ENCODE results near the gene SLC37A3.
"Not testable (repeated sequence)": the region's sequence is repeated elsewhere in the genome, so short reads cannot be mapped to it uniquely, and the experiment has no call there.

The SLC37A3 gene

DNA sequence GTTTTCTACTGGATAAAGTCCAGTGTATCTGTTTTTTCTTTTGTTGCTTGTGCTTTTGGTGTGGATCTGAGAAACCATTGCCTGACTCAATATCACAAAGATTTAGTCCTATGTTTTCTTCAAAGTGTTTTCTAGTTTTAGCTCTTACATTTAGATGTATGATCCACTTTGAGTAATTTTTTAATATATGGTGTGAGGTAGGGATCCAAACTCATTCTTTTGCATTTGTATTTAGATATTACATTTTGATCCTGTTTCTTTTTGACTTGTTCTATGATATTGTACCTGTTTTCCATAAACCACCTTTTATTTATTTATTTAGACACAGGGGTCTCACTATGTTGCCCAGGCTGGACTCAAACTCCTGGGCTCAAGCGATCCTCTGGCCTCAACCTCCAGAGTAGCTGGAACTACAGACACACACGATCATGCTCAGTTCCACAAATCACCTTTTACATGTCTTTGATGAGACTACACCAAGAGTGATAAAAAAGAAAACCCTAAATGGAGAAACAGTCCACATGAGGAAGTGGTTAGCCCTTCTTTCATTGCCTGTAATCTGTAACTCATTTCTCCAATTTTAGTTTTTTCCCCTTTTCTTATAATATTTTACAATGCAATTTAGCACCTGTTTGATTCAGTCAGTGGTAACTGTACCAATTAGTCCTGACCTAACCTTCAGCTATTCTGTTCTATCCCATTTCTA, 86.0 kb downstream of the SLC37A3 start:
- DNase-seq (ENCODE audit: low spot score) = no peak

DNA sequence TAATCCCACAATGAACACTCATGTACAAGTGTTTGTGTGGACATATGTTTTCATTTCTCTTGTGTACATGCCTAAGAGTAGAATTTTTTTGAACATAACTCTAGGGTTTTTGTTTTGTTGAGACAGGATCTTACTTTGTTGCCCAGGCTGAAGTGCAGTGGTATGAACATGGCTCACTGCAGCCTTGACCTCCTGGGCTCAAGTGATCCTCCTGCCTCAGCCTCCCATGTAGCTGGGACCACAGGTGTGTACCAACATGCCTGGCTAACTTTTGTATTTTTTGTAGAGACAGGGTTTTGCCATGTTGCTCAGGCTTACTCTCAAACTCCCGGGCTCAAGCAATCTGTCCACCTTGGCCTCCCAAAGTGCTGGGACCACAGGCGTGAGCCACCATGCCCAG, 87.2 kb downstream of the SLC37A3 start:
- not testable (repeated sequence) for DNase-seq (ENCODE audit: low spot score)

DNA sequence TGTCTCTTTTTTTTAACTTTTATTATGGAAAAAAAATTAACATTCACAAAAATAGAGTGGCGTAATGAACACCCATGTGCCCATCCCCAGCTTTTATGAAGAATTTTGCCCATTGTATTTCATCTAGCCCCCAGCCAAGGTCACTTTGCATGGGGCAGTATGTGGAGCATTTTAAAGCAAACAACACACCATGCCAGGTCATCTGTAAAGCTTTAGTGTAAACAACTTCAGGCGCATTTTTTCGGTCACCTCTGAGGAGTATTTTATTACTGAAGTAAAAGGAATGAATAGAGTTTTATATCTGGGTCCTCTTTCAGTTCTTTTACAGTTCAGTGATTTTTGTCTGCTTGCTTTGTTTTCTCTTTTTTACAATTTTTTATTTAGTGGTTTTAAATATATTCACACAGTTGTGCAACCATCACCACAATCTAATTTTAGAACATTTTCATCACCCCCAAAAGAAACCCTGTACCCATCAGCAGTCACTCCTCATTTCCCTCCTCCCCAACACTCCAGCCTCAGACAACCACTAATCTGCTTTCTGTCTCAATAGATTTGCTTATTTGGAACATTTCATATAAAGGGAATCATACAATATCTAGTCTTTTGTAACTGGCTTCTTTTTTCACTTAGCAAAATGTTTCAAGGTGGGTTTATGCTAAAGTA, 87.9 kb downstream of the SLC37A3 start:
- DNase-seq (ENCODE audit: low spot score) = no peak

DNA sequence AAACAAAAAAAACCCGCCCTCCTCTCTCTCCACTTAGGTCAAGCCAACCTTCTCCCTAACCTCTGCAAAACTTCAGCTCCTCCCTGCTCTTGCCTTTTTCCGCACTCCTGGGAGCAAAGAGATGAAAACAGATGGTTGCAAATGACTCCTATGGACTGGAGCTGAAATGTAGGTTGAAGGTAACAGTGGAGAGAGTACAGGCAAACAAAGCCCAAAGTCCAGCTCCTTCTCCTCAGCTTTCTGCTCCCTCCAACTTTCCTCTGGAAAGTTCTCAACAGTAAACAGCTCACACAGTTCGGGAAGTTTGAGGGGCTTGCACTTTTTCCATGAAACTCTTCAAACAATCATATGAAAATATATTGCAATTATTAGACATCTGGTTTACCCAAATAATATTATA, 90.3 kb downstream of the SLC37A3 start:
- DNase-seq (ENCODE audit: low spot score) = no peak

DNA sequence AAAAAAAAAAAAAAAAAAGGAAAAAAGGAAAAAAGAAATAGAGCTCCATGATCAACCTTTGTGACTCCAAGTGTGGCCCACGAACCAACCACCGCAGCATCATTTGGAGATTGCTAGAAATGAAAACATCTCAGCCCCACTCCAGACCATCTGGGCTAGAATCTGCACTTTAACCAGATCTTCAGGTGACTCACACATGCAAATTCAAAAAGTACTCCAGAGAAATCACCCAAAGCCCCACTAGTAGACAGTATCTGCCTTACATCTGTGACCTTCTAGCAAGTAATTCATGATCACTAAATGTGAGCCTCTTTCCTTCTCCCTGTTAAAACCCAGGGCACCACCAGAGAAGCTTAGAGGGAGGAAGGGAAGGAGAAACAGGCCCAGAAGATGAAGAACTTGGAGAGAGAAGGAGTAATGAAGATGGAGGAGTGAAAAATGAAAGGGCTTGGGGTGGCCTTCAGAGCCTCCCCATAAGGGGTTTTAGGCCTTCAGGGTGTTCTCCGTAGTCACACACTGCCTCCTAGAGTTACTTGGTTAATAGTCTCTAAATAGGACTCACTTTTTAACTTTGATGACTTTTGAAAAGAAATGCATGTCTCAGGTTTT, 94.0 kb downstream of the SLC37A3 start:
- DNase-seq (ENCODE audit: low spot score) = peak; percentile 46

DNA sequence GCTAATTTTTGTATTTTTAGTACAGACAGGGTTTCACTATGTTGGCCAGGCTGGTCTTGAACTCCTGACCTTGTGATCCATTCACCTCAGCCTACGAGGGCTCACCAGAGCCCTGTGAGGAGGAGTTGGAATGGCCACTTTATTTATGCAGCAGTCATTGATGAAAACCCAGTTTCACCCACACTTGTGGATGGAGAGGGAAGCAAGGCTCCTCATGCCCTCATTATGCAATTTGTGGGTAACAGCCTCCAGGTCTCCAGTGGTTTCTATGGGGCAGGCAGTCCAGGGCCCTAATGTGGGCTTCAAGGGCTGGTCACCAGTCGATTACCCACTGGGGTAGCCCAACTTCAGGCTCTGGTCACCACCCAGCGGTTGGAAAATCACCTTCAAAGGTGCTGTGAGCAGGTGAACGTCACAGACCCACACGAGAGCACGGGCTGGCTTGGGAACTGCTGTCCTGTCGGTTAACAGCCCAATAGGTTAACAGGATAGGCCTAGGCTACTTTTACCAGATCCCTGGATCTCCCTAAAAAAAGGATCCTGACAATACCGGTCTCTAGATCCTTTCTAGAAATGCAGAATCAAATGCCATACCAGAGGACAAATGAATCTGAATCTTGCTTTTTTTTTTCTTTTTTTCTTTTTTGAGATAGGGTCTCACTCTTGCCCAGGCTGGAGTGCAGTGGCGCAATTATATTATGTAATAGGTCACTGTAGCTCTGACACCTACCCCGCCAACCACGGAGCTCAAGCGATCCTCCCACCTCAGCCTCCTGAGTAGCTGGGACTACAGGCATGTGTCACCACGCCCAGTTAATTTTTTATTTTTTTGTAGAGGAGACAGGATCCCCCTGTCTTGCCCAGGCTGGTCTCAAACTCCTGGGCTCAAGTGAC, 97.8 kb downstream of the SLC37A3 start:
- no peak for DNase-seq (ENCODE audit: low spot score)

DNA sequence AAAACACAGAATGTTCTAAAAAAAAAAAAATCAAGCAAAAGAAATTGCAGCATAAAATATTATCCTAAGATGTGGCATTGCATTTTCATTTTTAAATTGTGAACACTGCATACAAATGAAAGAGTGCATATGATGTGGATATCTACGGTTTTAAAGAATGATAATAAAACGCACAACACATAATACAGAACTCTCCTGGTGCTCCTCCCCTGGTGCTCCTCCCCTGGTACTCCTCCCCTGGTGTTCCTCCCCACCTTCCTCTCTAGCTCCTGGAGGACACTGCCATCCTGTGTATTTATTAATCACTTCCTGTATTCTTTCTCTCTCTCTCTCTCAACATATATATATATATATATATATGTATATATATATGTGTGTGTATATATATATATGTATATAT, 100.1 kb downstream of the SLC37A3 start:
- DNase-seq (ENCODE audit: low spot score) = no peak

DNA sequence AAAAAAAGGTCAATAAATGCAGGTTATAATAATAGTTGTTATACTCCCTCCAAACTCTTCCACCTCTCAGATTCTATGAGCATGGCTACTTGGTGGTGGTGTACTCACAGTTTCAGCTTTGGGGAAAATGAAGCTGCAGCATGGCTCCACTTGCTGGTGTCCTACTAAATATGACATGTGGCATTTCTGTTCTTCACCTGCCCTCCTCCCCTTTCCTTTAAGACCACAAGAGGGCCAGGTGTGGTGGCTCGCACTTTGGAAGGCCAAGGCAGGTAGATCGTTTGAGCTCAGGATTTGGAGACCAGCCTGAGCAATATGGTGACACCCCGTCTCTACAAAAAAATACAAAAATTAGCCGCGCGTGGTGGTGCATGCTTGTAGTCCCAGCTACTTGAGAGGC, 101.1 kb downstream of the SLC37A3 start:
- no peak for DNase-seq (ENCODE audit: low spot score)

DNA sequence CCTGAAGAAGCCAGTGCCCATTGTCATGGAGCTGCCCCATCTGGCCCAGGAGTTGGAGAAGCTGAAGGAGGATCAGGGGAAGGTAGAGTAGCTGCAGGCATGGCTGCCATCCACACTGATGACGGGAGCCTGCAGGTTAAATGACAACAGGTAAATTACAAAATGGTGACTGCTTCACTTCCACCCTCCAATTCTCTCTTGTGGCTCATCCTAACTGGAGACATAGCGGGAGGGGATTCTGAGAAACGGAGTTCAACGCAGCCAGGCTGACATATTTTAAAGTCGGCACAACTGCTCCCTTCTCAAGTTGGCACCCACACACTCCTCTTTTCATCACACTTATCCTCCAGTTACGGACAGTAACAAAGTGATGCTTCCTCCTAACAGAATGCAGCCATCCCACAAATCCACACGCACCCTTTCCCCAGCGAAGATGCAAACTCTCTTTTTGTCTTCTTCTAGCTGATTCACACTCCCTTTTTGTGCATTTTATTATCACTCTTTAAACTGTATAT, 103.0 kb downstream of the SLC37A3 start:
- no peak for DNase-seq (ENCODE audit: low spot score)

DNA sequence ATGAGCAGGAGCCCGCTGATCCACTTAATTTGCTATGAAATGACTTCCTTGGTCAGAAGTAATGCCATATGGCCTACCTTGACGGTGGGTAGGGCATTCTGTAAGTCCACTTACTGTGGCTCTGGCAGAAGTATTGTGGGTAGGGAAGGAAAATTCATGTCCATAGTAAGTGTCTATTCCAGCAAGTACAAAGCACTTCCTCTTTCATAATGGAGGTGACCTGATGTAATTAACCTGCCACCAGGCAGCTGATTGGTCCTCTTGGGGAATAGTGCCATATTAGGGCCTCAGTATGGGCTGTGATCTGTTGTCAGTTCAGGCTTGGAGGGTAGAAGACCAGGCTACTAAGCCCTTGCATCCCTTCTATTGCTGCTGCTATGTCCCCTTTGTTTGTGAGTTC, 103.9 kb downstream of the SLC37A3 start:
- DNase-seq (ENCODE audit: low spot score) = no peak

DNA sequence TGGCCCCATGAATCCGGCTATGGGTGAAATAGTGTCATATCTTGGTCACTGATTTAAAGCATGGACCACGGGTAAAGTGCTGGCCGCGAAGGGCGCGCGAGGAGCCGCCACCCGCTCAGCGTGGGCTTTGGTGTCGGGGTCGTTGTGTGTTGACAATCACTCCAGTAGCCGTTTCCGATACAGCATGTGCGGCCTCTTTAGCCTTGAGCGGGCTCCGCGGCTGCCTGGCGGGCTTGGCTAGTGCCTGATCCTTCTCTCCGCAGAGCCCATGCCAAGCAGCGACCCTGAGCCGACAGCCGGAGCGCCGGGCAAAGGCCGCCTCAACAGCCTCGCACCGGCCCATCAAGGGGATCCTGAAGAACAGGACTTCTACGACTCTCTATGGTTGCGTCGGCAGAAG, 105.9 kb downstream of the SLC37A3 start:
- no peak for DNase-seq (ENCODE audit: low spot score)

DNA sequence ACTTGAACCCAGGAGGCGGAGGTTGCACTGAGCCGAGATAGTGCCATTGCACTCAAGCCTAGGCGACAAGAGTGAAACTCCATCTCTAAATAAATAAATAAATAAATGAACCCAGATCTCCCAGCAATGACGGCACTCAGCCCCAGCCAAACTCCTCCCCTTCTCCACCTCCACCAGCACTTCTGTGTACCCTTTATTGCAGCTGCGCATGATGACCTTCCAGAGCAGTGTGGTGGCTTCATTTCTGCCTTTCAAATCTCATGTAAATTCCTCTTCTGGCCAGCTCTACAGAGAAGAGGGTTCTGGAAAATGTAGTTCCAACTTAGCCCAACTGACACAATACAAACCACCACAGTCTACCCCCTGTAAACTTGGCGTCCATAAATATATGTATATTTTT, 108.5 kb downstream of the SLC37A3 start:
- DNase-seq (ENCODE audit: low spot score) = no peak

DNA sequence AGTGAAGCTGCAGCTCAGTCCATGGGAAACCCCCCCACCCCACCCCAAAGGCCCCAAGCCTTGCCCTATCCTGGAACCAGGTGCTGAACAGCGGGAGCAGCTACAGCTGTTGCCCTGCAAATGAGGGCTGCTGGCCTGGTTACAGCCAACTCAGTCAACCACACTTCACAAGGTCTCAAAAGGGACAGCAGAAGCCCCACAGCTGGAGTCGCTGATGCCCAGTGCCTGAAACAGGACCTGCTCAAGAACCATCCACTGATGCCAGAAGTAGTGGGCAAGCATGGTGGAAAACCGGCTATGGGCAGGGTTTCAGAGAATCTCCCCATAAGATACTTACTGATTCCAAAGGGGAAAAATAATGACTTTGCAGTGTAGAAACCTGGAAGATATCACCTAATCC, 110.3 kb downstream of the SLC37A3 start:
- no peak for DNase-seq (ENCODE audit: low spot score)

DNA sequence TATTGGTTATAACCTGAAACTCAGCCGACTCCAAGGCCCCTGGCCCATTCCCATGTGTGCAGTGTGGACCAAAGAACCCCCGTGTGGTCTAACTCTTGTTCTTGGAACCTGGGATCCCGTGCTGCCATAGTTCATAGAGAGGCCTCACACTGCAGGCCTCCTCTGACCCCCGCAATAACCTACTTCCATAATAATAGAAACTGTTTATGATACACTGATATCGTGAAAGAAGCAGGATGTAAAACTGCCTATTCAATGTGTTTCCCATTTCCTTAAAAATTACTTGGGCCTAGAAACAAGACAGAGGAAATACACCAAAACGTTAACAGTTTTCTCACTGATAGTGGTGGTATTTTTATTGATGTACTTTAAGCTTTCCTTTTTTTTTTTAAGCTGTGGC, 112.4 kb downstream of the SLC37A3 start:
- no peak for DNase-seq (ENCODE audit: low spot score)

DNA sequence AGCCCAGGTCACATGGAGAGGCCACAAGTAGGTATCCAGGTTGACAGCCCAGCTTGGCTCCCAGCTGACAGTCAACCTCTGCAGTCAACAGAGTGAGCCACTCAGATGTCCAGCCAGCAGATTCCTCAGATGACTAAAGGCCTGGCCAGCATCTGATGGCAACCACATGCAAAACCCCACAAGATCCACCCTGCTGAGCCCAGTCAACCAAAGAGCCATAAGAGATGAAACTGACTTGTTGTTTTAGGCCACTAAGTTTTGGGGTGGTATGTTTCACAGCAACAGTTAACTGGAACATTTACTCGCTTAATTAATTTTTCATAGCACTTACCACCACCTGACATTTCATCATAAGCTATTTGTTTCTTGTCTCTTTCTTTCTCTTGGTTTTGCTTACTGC, 114.3 kb downstream of the SLC37A3 start:
- DNase-seq (ENCODE audit: low spot score) = no peak
